ENCODE data around the gene MCRIP1.

GRCh38 chr17:81812571-81813370 lies 20.3 kb downstream of the MCRIP1 start:
- no peak for TF ChIP-seq ARNTL (CRISPR knock-in tag; IDR thresholded peaks at IDR 0.05; ENCODE audit: borderline replicate concordance, low read depth)
- TF ChIP-seq TCF4 (CRISPR knock-in tag; IDR thresholded peaks at IDR 0.05; ENCODE audit: borderline replicate concordance) = no peak
- no peak for TF ChIP-seq BACH2 (CRISPR knock-in tag; IDR thresholded peaks at IDR 0.05; ENCODE audit: borderline replicate concordance)
- TF ChIP-seq ZNF8 (CRISPR knock-in tag; IDR thresholded peaks at IDR 0.05) = no peak
- no peak for TF ChIP-seq ZFP3 (CRISPR knock-in tag; IDR thresholded peaks at IDR 0.05)
- TF ChIP-seq PATZ1 (CRISPR knock-in tag; IDR thresholded peaks at IDR 0.05; ENCODE audit: borderline replicate concordance) = no peak
- no peak for TF ChIP-seq CSRNP3 (CRISPR knock-in tag; IDR thresholded peaks at IDR 0.05)
- no peak for TF ChIP-seq SNAI2 (CRISPR knock-in tag; IDR thresholded peaks at IDR 0.05)
- TF ChIP-seq CREB5 (CRISPR knock-in tag; IDR thresholded peaks at IDR 0.05; ENCODE audit: low read depth) = no peak
- no peak for TF ChIP-seq TSHZ2 (CRISPR knock-in tag; IDR thresholded peaks at IDR 0.05)
- TF ChIP-seq ESRRG (CRISPR knock-in tag; IDR thresholded peaks at IDR 0.05) = no peak
- TF ChIP-seq RARB (CRISPR knock-in tag; IDR thresholded peaks at IDR 0.05) = no peak
